K562 (cell line): ENCODE results near the gene RTL5. TPM values are rescaled to one million over a fixed set of nuclear protein-coding genes. Genes with fewer than 3 reads are reported as not detected.

Experiments used
- ZBTB40 ChIP-seq, 2 experiments: fragments of 450-650 bp in 1 of 2; sonication (generic) in 1 of 2; formaldehyde crosslinking in 1 of 2; IDR thresholded peaks; 2 replicates each; pipeline versions ENCODE4 v1.7.1 to v1.9.0; 2016 to 2022; ENCODE audit warnings: inconsistent platforms in 1 of 2, mild to moderate bottlenecking in 1 of 2, missing genetic modification reagents in 1 of 2
- polyA plus RNA-seq, 8 experiments: library from polyadenylated mRNA; depleted of rRNA in 4 of 8; stranded (reverse) in 5 of 8; unstranded in 3 of 8; fragments of >200 nt; fragmentation: Nextera tagmentation in 2 of 8; fragmentation: Illumina TruSeq in 1 of 8; extraction: Ambion mirVana in 2 of 8; extraction: Trizol in 1 of 8; gene quantifications; 2 replicates each; pipeline versions ENCODE4 v1.2.1 to v1.2.3, GENCODE V29; 2011 to 2014; ENCODE audit warnings: inconsistent platforms in 1 of 8, missing spikeins in 1 of 8
- total RNA-seq, 7 experiments: library from RNA; depleted of rRNA in 6 of 7; stranded (reverse); fragments of >200 nt in 6 of 7; fragmentation: Illumina TruSeq in 2 of 7; extraction: Trizol in 2 of 7; gene quantifications; 2 replicates each; pipeline versions ENCODE4 v1.2.1 to v1.2.3, GENCODE V29; 2011 to 2021; ENCODE audit warnings: low replicate concordance in 1 of 7

Gene RTL5
- total and polyA plus RNA-seq, 9 of the 15 experiments (the other 6 are each of a cell fraction or from before 2014, with no cell fraction given): 0.03 TPM; not detected in 8

- TF ChIP-seq ZBTB40 (IDR thresholded peaks at IDR 0.05) (0 out of 2 replicates have a peak, but pooled peaks have one; percentile 24), ZBTB40 (CRISPR knock-in tag; IDR thresholded peaks at IDR 0.05) (no peak)
- TF ChIP-seq, all 486 proteins: peak for 13
Measured at GRCh38 chrX:72094894-72095293, 36.8 kb downstream of the RTL5 start (continued).
